DMS153 treated with DMSO at 0.1 percent for 48 hours (cell line): ENCODE measurements around the gene C10orf53.
"Not testable (repeated sequence)": the region's sequence is repeated elsewhere in the genome, so short reads cannot be mapped to it uniquely, and the experiment has no call there.

Experiments
- DNase-seq: peaks from one replicate; lab custom pipeline; 2025; ENCODE audit not compliant: unreplicated experiment; lab: John Stamatoyannopoulos, UW

Gene C10orf53

DNA sequence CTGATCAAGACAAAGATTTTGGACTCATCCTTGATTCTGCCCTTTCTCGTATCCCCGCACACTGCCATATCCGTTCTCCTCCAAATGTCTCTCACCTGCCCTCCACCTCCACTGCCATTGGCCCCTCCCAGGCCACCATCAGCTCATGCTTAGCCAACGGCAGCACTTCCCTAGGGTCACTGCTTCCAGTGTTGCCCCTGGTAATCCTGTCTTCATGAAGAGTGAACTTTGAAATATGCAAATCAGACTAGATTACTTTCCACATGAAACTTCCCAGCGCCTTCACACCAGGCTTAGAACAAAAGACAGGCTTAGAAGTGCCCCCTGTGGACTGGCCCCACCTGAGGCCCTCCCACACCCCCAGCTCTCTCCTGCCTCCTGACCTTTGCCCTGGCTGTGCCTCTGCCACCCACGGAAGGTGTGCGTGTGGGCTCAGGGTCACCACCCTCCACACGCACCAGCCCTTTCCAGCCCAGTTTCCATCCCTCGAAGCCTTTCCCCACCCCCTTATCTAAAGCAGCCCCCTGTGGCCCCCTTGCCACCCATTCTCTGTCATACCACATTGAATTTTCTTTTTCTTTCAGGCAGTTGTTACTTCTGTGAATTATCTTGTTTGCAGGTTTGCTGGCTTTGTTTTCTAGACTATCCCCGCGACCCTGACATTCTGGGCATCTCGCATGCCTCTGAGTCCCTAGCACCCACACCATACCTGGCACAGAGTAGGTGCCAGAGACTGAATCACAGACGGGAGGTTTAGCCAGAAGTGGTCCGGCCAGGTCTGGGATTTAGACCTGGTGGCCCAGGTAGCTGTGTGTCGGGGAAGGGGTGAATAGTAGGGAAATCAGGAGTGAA lies 26.8 kb upstream of the C10orf53 start:
- DNase-seq: no peak

DNA sequence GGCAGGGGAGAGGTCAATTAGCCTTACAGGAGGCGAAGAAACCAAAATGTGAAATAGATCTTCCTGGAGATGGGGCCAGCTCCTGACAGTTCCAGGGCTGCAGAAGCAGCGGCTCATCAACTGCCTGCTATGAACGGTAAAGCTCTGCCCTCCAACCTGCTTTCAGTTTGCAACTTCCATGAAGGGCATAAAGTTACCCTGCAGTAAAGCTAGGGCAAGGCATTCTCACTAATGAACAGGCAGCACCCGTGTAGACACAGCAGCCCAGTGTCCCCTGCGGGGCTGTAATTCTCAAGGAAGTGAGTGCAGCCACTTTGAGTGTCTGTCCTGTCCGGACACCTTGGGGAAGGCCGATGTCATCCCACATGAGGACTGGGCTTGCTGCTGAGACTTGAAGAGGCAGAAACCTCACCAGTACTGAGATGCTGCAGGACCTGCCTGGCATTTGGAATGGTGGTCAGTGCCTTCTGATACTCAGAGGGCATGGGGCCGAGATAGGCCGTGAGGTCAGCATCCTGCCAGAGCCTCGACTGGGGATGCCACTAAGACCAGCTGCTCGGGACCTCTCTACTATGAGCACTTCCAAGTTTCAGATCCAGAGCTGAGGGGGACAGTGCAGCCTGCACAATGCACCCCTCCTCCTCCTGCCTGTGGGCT lies 26.1 kb upstream of the C10orf53 start:
- DNase-seq: no peak

DNA sequence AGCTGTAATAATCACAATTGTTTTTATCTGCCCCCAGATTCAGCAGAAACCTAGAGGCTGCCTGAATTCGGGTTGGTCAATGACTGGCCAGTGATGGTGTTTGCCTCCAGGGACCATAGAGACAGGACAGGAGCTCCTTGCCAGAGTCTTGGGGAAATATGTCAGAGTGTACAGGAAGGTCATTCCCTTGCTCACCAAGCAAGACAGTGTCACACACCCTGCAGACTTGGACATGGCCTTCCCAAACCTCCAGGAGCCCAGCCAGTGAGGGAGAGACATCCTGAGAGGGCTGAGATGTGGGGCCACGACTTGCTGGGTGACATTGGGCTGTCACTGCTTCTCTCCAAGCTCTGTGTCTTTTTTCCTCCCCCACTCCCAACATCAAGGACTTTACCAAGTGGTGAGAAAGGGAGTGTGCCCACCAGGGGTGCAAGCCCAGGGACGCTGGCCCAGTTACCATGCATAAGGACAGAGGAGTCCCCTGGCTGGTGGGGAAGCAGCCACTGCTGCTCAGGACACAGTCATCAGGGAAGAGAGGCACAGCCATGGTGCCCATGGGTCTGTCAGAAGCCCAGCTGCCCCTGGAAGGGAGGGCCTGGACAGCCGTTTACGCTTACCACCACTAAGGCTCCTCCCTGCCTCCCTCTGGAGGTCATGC lies 25.3 kb upstream of the C10orf53 start:
- DNase-seq: no peak

DNA sequence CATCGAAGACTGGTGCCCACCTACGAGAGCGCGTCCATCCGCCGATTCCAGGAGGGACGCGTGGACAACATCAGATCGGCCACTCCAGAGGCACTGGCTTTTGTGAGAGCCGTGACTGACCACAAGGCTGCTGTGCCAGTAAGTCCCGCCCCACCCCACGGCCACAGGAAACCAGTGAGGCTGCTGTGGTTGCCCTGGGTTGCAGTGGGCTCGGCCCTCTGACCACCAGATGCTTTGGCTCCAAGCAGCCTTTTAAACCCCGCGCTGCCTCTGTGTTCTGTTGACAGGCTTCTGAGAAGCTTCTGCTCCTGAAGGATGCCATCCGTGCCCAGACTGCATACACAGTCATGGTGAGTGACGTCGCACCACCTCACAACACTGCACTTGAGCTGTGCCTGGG lies 24.4 kb upstream of the C10orf53 start:
- DNase-seq: no peak

DNA sequence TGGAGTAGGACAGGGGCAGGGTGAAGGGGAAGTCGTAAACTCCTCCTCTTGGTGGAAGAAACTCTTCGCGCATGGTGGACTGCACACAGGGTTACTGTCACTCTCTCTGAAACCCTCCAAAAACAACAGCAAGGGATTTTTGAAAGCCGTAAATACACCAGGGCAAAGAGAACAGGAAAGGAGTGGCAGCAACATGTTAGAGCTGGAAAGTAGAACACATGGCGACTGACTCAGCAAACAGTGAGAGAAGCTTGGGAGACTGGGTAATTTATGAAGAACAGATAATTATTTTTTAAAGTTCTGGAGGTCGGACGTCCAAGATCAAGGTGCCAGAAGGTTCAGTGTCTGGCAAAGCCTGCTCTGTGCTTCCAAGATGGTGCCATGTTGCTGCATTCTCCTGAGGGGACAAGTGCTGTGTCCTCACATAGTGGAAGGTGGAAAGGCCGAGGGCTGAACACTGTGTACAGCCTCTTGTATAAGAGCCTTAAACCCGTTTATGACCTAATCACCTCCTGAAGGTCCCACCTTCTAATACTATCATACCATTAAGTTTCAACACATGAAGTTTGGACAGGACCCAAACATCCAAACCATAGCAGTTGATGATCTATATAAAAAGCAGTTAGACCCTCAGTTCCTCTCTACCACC lies 22.5 kb upstream of the C10orf53 start:
- no peak for DNase-seq

DNA sequence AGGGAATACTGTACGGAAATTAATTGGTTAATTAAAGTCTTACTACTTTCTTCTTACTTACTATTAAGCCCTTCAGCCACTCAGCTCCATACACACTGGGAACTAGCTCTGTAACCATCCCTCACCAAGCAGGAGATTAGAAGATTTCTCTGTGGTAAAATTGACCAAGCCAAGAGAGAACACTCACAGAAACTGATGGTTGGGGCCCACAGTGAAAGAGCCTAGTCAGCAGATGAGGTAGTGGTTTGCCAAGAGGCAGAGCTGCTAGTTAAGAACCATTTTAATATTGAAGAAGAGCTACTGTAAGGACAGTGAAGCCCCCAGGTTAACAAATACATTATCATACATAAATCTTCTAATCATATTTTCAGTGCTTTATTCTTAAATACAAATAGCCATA lies 21.8 kb upstream of the C10orf53 start:
- DNase-seq: no peak

DNA sequence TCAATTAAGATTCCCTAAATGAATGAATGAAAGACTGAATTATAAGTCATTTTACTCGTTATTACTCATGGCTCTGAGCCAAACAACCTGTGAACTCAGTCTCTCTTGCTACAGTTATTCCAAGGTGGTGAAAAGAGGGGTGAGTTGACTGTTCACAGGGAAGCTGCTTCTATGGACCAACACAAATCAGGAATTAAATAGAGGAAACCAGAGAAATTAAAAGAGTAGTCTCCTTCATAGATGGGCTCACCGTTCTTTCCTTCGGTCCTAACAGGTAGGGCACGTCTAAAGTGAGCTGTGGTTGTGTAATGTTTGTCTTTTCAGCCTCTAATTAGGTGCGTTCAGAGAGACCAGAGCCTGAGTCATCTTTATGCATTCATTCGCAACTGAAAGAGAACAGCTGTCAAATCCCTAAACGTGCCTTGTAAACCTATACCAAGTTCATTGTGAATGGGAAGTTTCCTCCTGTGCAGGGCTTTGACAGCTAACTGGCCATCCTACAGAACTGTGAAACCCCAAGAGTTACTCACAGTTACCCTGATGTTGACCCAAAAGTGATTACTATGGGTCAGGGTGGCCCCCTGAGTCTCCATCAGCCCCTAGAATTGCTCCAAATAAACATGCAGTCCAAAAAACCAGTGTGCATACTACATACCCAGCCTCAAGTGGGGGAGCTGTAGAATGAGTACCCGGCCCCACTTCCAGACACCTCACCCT lies 18.2 kb upstream of the C10orf53 start:
- no peak for DNase-seq

DNA sequence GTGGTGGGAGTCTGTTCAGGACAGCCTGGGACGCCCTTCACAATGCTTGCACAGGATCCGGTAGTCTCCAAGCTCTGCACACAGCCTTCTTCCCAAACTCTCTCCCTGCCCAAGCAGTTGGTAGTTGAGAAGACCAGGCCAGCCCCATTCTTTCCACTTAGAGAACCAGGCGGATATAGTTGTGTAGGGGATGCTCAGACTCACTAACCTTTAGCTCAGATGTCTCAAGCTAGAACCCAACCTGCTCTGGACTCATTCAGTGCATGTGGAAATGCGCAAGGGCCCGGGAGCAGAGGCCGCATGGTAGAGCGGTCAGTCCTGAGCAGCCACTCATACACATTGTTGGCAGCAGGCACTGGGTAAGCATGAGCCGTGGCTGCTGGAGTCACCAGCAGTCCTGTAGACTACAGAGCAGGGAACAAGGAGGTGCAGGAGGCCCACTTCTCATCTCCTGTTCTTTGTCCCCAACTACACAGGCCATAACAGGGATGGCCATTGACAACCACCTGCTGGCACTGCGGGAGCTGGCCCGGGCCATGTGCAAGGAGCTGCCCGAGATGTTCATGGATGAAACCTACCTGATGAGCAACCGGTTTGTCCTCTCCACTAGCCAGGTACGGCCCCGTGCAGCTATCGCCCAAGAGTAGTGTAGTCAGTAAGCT lies 17.2 kb upstream of the C10orf53 start:
- no peak for DNase-seq

DNA sequence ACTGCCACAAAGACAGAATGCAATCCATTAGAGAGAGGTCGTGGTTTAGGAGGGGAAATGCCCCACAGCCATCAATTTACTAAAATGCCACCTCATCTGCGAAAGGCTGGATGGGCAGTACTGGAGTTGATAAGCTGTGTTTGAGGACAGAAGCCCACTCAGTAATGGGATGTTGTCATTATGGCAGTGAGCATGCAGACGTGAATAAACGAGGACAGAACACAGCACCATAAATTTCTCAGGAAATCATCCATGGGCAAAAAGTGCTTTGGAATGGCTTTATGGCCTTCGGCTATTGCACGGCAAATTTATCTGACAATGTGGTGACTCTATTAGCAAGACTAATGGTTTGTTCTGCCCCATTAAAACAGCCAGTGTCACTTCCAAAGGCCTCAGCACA lies 15.9 kb upstream of the C10orf53 start:
- DNase-seq: no peak

DNA sequence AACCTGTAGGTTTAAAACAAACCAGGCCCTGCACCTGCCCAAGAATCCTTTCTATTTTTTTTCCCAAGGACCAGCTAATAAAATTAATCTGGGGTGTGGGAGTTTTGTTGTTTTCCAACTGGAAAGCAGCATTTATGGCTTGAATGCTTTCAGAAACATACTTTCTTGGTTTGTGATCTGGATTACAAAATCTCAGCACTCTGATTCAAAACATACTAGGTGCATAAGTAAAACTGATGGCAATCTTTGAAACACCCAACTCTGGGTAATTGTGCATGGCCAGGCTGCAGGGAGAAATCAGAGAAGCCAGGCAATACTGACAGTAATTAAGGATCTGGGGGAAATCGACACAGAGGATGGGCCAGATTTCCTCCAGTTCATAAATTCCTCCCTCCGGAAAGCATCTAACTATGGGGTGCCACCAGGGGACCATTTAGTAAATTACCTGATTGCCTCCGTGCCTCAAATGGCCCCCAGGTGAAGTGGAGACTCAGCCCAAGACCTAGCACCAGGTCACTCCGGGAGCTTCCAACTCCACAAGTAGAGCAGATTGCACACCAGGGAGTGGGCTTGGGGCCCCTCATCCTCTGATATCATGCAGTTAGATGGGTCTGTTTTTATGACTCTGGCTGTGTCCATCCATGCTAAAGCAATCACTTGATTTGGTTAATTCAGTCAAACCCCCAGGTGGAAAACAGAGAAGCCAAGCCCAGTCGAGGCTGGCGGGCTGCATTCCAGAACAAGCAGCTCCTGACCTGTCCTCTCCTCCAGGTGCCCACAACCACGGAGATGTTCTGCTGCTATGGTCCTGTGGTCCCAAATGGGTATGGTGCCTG lies 15.2 kb upstream of the C10orf53 start:
- no peak for DNase-seq

DNA sequence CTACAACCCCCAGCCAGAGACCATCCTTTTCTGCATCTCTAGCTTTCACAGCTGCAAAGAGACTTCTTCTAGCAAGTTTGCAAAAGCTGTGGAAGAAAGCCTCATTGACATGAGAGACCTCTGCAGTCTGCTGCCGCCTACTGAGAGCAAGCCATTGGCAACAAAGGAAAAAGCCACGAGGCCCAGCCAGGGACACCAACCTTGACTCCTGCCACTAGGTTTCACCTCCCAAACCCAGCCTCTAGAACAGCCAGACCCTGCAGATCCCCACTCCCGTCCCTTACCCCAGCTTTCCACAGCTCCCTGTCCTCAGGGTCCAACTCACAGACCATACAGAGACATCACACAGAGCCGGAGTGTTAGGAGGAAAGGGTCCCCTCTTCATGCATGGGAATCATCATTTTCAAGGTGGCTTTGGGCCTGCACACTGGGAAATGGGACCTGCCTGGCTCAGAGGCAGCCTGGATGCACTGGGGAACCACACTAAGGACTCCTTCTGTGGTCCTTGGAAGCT lies 14.6 kb upstream of the C10orf53 start:
- DNase-seq: no peak

DNA sequence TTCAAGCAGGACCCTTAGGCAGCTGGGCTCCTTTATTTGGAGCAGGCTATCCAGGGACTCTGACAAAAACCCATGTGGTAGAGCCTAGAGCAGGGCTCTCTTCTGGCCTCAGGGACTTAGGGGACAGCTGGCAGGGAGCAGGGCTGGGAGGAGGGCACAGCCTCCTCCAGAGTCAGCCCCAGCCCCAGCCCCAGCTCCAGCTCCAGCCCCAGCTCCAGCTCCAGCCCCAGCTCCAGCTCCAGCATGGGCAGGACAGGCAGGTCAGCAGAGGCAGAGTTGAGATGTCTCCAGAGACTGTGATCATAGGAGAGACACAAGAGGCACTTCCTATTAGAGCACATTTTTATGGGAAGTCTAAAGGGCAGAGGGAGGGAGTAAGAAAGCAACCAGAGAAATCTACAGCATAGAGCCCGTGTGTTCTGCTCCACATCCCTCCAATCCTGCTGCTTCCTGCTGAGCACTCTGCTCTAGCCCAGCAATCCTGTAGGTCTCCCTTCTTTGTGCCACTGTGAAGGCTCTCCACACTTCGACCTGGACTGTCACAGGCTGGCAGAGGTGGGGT lies 13.3 kb upstream of the C10orf53 start:
- no peak for DNase-seq

DNA sequence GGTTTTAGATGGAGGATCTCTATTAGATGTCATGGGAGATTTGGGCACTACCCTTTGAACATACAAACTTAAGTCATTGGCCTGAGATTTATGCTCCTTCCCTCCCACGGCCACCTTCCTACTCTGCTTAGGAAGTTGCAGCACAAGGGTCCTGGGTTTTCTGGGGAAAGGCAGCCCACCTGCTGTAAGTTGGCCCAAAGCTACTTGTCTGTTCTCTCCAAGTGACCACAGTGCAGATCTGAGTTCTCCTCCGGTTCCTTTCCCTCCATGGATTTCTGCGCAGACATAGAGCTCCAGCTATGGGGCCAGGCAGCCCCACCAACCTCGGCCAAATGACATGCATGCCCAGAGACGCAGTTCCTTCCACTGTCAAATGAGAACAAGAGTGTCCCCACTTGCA lies 12.8 kb upstream of the C10orf53 start:
- DNase-seq: no peak

DNA sequence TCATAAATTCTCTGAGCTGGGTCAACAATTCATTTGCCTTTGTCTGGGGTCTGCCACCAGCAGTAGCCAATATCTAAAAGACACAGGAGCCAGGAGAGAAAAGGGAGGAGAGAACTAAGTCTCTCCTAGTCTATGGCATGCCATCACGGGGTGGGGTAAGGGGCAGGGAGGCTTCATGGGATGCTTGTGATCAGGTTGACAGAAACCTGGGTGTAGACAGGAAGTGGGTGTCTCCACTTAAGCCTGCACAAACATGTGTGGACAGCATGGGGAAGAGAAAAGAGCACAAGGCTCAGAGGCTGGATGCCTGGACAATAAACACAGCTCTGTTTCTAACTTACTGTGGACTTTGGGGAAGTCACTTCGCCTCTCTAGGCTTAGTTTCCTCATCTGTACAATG lies 11.5 kb upstream of the C10orf53 start:
- no peak for DNase-seq

DNA sequence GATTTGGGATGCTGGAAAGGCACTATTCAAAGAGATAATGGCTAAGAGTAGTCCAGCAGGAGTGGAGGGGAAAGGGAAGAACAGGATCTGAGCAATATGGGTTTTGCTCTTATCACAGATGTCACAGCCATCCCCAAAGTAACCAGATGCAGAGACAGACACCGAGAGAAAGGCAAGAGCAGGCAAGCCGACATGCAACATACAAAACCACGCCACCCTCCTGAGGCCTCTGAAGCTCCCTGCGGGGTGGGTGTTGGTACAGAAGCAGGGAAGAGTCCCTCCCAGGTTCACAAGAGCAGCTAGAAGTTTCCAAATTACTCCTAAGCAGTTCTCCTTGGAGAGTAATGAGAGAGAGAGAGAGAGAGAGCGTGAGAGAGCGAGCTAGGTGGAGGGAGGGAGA lies 10.8 kb upstream of the C10orf53 start:
- DNase-seq: no peak

DNA sequence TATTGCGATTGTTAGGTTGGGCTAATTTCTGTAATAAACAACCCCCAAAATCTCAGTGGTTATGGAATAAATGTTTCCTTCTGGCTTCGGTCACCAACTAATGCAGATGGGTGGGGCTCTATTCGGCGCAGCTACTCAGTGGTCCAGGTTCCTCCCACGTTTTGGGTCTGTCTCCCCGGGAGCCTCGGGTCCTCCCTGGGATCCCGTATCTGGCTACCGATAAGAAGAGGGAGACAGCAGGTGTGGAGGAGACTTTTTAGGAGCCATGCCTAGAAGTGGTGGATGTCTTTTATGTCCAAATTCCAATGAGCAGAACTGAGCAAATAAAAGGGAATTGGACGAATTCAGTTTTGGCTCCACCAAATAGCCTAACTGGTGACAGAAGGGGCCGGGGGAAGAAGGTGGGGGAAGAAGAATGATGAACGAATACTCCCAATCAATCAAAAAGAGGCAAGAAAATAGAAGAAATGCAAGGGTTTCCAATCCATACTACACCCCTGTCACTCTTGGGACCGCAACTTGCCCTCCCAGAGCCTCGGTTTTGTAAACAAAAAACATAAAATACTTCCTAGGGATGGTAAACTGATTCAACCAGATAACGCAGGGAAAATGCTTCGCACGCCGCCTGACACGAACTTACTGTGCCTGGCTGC lies 498 bp upstream of the C10orf53 start:
- no peak for DNase-seq

DNA sequence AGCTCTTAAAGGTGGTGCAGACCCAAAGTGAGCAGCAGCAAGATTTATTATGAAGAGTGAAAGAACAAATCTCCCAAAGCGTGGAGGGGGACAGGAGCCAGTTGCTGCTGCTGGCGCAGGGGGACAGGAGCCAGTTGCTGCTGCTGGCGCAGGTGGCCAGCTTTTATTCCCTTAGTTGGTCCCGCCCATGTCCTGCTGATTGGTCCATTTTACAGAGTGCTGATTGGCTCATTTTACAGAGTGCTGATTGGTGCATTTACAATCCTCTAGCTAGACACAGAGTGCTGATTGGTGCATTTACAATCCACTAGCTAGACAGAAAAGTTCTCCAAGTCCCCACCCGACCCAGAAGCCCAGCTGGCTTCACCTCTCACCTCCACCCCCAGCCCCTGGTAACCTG lies 3.0 kb downstream of the C10orf53 start:
- not testable (repeated sequence) for DNase-seq

DNA sequence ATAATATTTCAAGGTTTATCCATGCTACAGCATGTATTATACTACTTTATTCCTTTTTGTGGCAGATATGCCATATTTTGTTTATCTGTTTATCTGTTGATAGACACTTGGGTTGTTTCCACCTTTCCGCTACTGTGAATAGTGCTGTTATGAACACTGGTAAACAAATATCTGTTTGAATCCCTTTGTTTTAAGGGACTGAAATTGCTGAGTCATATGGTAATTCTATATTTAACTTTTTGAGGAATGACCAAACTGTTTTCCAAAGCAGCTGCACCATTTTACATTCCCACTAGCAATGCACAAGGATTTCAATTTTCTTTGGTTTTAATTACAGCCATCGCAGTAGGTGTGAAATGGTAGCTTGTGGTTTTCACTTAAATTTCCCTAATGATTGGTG lies 3.4 kb downstream of the C10orf53 start:
- no peak for DNase-seq

DNA sequence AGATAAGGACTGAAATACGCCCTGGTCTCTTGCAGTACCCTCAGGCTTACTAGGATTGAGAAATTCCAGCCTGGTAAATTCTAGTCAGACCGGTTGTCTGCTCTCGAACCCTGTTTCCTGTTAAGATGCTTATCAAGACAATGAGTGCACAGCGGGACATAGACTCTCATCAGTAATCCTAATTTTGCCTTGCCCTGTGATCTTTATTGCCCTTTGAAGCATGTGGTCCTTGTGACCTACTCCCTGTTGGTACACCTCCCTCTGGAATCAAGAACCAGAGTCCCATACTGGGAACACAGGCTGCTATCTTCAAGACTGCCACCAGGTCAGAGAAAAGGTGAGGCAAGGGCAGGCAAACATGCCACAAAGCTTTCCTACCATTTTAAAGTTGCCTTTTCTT lies 7.2 kb downstream of the C10orf53 start:
- no peak for DNase-seq
